ENCODE data around the gene ZNF276. TPM values are rescaled to one million over a fixed set of nuclear protein-coding genes. Genes with fewer than 3 reads are reported as not detected.
"Not testable (repeated sequence)": the region's sequence is repeated elsewhere in the genome, so short reads cannot be mapped to it uniquely, and the experiment has no call there.

Gene ZNF276
- total and polyA plus RNA-seq, 2 donors (not counting 1 experiment from before 2014, with no cell fraction given) = 6.2 to 12.7 TPM

GRCh38 chr16:89697161-89697615, 24.1 kb upstream of the ZNF276 start:
- no peak overlapping the region for H3K9ac ChIP-seq (ENCODE audit: insufficient read depth, low read length)
- no peak for DNase-seq (ENCODE audit: low read depth in 2 of 2)
- no peaks in the 10 kb centered on the region for H3K27me3 ChIP-seq (ENCODE audit: control insufficient read depth, insufficient read depth, low read length)
- H4K20me1 ChIP-seq (ENCODE audit: control insufficient read depth, extremely low read depth, insufficient read depth, low read length) = no peaks in the 10 kb centered on the region
- no peak overlapping the region for H3K27ac ChIP-seq (ENCODE audit: insufficient read depth, low read length)
- H3K4me3 ChIP-seq (replicated peaks in 1 of 4; ENCODE audit: control extremely low read depth in 1 of 4, insufficient read depth in 1 of 4, low read depth in 3 of 4, low read length in 4 of 4) = no peak overlapping the region
- no peak for TF ChIP-seq EZH2 (IDR thresholded peaks at IDR 0.05; ENCODE audit: low read length, missing control alignments)
- no peak for TF ChIP-seq CTCF (conservative IDR thresholded peaks at IDR 0.05 in 1 of 2, IDR thresholded peaks at IDR 0.05 in 1 of 2; ENCODE audit: low read depth in 1 of 2, low read length in 2 of 2)
- no peaks in the 10 kb centered on the region for H3K9me3 ChIP-seq (ENCODE audit: control insufficient read depth, insufficient read depth, low read depth, low read length)
- H2AFZ ChIP-seq (ENCODE audit: low read length) = no peak overlapping the region
- H3K4me1 ChIP-seq (ENCODE audit: control insufficient read depth, extremely low read depth, insufficient read depth, low read length) = peaks cover 12% of the 10 kb centered on the region
- H3K79me2 ChIP-seq (ENCODE audit: control insufficient read depth, insufficient read depth, low read length) = no peaks in the 10 kb centered on the region
- H3K4me2 ChIP-seq (ENCODE audit: extremely low read depth, insufficient read depth, low read length) = no peak overlapping the region
- peaks cover 31% of the 10 kb centered on the region for H3K36me3 ChIP-seq (ENCODE audit: control insufficient read depth, insufficient read depth, low read length)

GRCh38 chr16:89697616-89698331, 23.6 kb upstream of the ZNF276 start:
- Histone ChIP-seq H4K20me1 (ENCODE audit: control insufficient read depth, extremely low read depth, insufficient read depth, low read length) (no peaks in the 10 kb centered on the region), H3K4me3 (replicated peaks in 1 of 4; ENCODE audit: control extremely low read depth in 1 of 4, insufficient read depth in 1 of 4, low read depth in 3 of 4, low read length in 4 of 4) (no peak overlapping the region), H3K27ac (ENCODE audit: insufficient read depth, low read length) (no peak overlapping the region), H3K9me3 (ENCODE audit: control insufficient read depth, insufficient read depth, low read depth, low read length) (no peaks in the 10 kb centered on the region), H3K36me3 (ENCODE audit: control insufficient read depth, insufficient read depth, low read length) (peaks cover 28% of the 10 kb centered on the region), H2AFZ (ENCODE audit: low read length) (no peak overlapping the region), H3K4me1 (ENCODE audit: control insufficient read depth, extremely low read depth, insufficient read depth, low read length) (peaks cover 12% of the 10 kb centered on the region), H3K4me2 (ENCODE audit: extremely low read depth, insufficient read depth, low read length) (no peak overlapping the region), H3K79me2 (ENCODE audit: control insufficient read depth, insufficient read depth, low read length) (no peaks in the 10 kb centered on the region), H3K27me3 (ENCODE audit: control insufficient read depth, insufficient read depth, low read length) (no peaks in the 10 kb centered on the region), H3K9ac (ENCODE audit: insufficient read depth, low read length) (no peak overlapping the region)
- no peak for DNase-seq (ENCODE audit: low read depth in 2 of 2)
- TF ChIP-seq EZH2 (IDR thresholded peaks at IDR 0.05; ENCODE audit: low read length, missing control alignments) (no peak), CTCF (conservative IDR thresholded peaks at IDR 0.05 in 1 of 2, IDR thresholded peaks at IDR 0.05 in 1 of 2; ENCODE audit: low read depth in 1 of 2, low read length in 2 of 2) (no peak)

GRCh38 chr16:89698717-89699116, 22.6 kb upstream of the ZNF276 start:
- not testable (repeated sequence) for H3K27me3 ChIP-seq (ENCODE audit: control insufficient read depth, insufficient read depth, low read length); H3K4me3 ChIP-seq (replicated peaks in 1 of 4; ENCODE audit: control extremely low read depth in 1 of 4, insufficient read depth in 1 of 4, low read depth in 3 of 4, low read length in 4 of 4); H3K4me2 ChIP-seq (ENCODE audit: extremely low read depth, insufficient read depth, low read length); DNase-seq (ENCODE audit: low read depth in 2 of 2); H3K9ac ChIP-seq (ENCODE audit: insufficient read depth, low read length); H4K20me1 ChIP-seq (ENCODE audit: control insufficient read depth, extremely low read depth, insufficient read depth, low read length); H3K79me2 ChIP-seq (ENCODE audit: control insufficient read depth, insufficient read depth, low read length); H2AFZ ChIP-seq (ENCODE audit: low read length); H3K27ac ChIP-seq (ENCODE audit: insufficient read depth, low read length); H3K9me3 ChIP-seq (ENCODE audit: control insufficient read depth, insufficient read depth, low read depth, low read length)
- peaks cover 12% of the 10 kb centered on the region for H3K4me1 ChIP-seq (ENCODE audit: control insufficient read depth, extremely low read depth, insufficient read depth, low read length)
- peaks cover 21% of the 10 kb centered on the region for H3K36me3 ChIP-seq (ENCODE audit: control insufficient read depth, insufficient read depth, low read length)

GRCh38 chr16:89699629-89700099, 21.7 kb upstream of the ZNF276 start:
- H4K20me1 ChIP-seq (ENCODE audit: control insufficient read depth, extremely low read depth, insufficient read depth, low read length); H3K9ac ChIP-seq (ENCODE audit: insufficient read depth, low read length); H3K9me3 ChIP-seq (ENCODE audit: control insufficient read depth, insufficient read depth, low read depth, low read length); H3K79me2 ChIP-seq (ENCODE audit: control insufficient read depth, insufficient read depth, low read length); H2AFZ ChIP-seq (ENCODE audit: low read length); H3K27me3 ChIP-seq (ENCODE audit: control insufficient read depth, insufficient read depth, low read length); DNase-seq (ENCODE audit: low read depth in 2 of 2): not testable (repeated sequence)
- peak overlapping the region in 1 of 4 experiments; percentile 75 for H3K4me3 ChIP-seq (replicated peaks in 1 of 4; ENCODE audit: control extremely low read depth in 1 of 4, insufficient read depth in 1 of 4, low read depth in 3 of 4, low read length in 4 of 4)
- H3K36me3 ChIP-seq (ENCODE audit: control insufficient read depth, insufficient read depth, low read length) = peaks cover 14% of the 10 kb centered on the region
- peak overlapping the region; percentile 75 for H3K27ac ChIP-seq (ENCODE audit: insufficient read depth, low read length)
- H3K4me1 ChIP-seq (ENCODE audit: control insufficient read depth, extremely low read depth, insufficient read depth, low read length) = peaks cover 12% of the 10 kb centered on the region
- H3K4me2 ChIP-seq (ENCODE audit: extremely low read depth, insufficient read depth, low read length) = peak overlapping the region; percentile 86
